Type B pancreatic cell (in vitro differentiated cells): ENCODE data around the gene NUP98. TPM values are rescaled to one million over a fixed set of nuclear protein-coding genes. Genes with fewer than 3 reads are reported as not detected.

Source experiments
- DNase-seq: peaks from one replicate; pipeline ENCODE4 v3.0.0; 2021; ENCODE audit warnings: mixed read lengths; ENCODE audit not compliant: unreplicated experiment; ENCODE audit errors: extremely low spot score
- H3K27ac Mint-ChIP-seq: 2 replicates; pipeline ENCODE4 v1.8.0; 2021; ENCODE audit warnings: mild to moderate bottlenecking, mixed read lengths
- H3K27me3 Mint-ChIP-seq: 2 replicates; pipeline ENCODE4 v1.8.0; 2021; ENCODE audit warnings: mixed read lengths
- H3K36me3 Mint-ChIP-seq: 2 replicates; pipeline ENCODE4 v1.8.0; 2021; ENCODE audit warnings: mixed read lengths
- H3K4me1 Mint-ChIP-seq: one replicate; pipeline ENCODE4 v1.8.0; 2021; ENCODE audit warnings: mixed read lengths; ENCODE audit not compliant: unreplicated experiment
- H3K4me3 Mint-ChIP-seq: 2 replicates; pipeline ENCODE4 v1.8.0; 2021; ENCODE audit warnings: mild to moderate bottlenecking, mixed read lengths
- H3K9me3 Mint-ChIP-seq: 2 replicates; pipeline ENCODE4 v1.8.0; 2021; ENCODE audit warnings: mixed read lengths
- total RNA-seq: library from RNA; stranded (reverse); gene quantifications from 2 replicates; pipeline ENCODE4 v1.2.1, GENCODE V29; 2021; ENCODE audit warnings: low replicate concordance
- TF ChIP-seq, protein P1 (sequence below): fragments of 200-600 bp; sonication (generic); conservative IDR thresholded peaks from 2 replicates; pipeline ENCODE4 v1.5.0; 2021; ENCODE audit warnings: antibody characterized with exemption, mild to moderate bottlenecking

Gene NUP98
- total RNA-seq, 1 donor from 2014 or later, result 74.6 TPM

DNA sequence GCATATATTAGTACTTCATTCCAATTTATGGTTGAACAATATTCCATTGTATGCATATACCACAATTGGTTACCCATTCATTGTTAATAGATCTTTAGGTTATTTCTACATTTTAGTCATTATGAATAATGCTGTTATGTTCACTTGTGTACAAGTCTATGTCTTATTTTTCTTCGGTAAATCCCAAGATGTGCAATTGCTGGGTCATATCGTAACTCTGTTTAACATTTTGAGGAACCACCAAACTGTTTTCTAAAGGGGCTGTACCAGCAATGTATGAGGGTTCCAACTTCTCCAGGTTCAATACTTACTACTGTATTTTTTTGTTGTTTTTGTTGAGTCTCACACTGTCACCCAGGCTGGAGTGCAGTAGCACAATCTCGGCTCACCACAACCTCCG, 33.1 kb downstream of the NUP98 start:
- Mint-ChIP-seq H3K27ac (no peak overlapping the region), H3K36me3 (peaks cover 44% of the 10 kb centered on the region), H3K4me3 (no peak overlapping the region), H3K27me3 (no peaks in the 10 kb centered on the region), H3K4me1 (no peaks in the 10 kb centered on the region), H3K9me3 (no peaks in the 10 kb centered on the region)
- no peak for DNase-seq
- TF ChIP-seq, protein P1, sequence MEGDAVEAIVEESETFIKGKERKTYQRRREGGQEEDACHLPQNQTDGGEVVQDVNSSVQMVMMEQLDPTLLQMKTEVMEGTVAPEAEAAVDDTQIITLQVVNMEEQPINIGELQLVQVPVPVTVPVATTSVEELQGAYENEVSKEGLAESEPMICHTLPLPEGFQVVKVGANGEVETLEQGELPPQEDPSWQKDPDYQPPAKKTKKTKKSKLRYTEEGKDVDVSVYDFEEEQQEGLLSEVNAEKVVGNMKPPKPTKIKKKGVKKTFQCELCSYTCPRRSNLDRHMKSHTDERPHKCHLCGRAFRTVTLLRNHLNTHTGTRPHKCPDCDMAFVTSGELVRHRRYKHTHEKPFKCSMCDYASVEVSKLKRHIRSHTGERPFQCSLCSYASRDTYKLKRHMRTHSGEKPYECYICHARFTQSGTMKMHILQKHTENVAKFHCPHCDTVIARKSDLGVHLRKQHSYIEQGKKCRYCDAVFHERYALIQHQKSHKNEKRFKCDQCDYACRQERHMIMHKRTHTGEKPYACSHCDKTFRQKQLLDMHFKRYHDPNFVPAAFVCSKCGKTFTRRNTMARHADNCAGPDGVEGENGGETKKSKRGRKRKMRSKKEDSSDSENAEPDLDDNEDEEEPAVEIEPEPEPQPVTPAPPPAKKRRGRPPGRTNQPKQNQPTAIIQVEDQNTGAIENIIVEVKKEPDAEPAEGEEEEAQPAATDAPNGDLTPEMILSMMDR, result no peak

DNA sequence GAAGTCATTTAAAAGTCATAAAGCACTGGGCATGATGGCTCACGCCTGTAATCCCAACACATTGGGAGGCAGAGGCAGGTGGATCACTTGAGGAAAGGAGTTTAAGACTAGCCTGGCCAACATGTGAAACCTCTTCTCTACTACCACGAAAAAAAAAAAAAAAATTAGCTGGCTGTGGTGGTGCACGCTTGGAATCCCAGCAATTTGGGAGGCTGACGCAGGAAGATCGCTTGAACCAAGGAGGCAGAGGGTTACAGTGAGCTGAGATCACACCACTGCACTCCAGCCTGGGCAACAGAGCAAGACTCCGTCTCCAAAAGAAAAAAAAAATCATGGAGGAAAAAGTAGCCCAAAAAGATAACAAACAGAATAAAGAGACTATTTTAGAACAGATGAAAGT, 42.2 kb downstream of the NUP98 start:
- DNase-seq, result no peak
- Mint-ChIP-seq H3K27ac (no peak overlapping the region), H3K36me3 (peaks cover 35% of the 10 kb centered on the region)

DNA sequence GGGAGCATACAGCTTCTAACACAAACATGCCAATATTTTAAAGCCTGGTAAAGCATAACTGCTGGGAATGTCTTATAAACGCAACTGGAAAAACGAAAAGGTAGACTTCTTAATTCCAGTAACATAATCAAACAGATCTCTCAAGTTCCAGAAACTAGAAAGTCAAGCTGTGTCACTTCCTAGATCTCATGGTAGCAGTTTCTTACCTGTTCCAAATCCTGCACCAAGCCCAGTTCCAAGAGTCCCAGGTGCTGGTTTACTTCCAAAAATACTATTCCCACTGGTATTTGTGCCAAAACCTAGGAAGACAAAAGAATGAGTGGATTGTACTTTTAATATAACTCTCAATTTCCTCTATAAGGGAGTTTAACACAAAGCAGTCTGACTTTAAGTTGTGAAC, 44.2 kb downstream of the NUP98 start:
- TF ChIP-seq, protein P1, result no peak
- DNase-seq, result no peak
- Mint-ChIP-seq H3K4me1 (no peaks in the 10 kb centered on the region), H3K36me3 (peaks cover 24% of the 10 kb centered on the region), H3K27ac (no peak overlapping the region), H3K27me3 (no peaks in the 10 kb centered on the region), H3K4me3 (no peak overlapping the region), H3K9me3 (no peaks in the 10 kb centered on the region)

More for the DNA sequence above, 42.2 kb downstream of the NUP98 start:
- H3K27me3 Mint-ChIP-seq, result no peaks in the 10 kb centered on the region
- TF ChIP-seq, protein P1, result no peak
- no peak overlapping the region for H3K4me3 Mint-ChIP-seq
- no peaks in the 10 kb centered on the region for H3K4me1 Mint-ChIP-seq
- H3K9me3 Mint-ChIP-seq, result no peaks in the 10 kb centered on the region

DNA sequence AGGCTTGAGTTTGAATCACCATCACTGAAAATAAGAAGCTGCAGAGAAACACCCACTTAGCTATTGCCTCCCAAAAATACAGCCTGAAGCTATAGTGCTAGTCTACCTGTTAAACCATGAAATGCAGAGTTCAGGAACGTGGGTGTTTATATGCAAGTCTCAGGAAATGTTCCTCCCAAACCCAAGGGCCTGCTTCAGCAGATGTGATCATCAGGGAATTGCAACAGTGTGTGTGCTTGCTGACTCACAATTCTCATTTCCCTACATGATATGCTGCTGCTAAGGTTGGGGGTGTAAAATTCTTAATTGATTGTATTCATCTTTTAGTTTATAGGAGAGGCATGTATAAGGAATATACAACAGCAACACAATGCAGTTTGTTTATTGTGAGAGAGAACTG, 49.6 kb downstream of the NUP98 start:
- Mint-ChIP-seq H3K4me1 (peaks cover 5% of the 10 kb centered on the region), H3K36me3 (peaks cover 18% of the 10 kb centered on the region), H3K27me3 (no peaks in the 10 kb centered on the region), H3K4me3 (no peak overlapping the region), H3K9me3 (no peaks in the 10 kb centered on the region), H3K27ac (no peak overlapping the region)
- TF ChIP-seq, protein P1, result no peak
- no peak for DNase-seq

DNA sequence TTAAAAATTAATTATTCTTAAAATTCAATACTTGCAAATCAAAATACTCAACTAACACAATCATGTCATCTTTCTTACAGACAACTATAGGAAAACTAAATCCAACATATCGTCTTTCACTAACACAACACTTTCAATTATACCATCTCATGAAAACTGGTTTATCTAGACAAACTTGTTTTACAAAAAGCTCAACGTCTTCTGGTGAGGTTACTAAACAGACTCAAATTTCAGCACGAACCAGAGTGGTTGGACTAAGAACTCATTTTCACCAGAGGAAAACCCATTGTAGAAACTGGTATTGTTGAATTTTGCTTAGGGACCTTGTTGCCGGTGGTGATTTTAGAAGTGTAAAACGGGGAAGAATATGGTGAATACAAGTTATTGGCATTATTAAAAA, 52.2 kb downstream of the NUP98 start:
- Mint-ChIP-seq H3K27me3 (no peaks in the 10 kb centered on the region), H3K9me3 (no peaks in the 10 kb centered on the region), H3K36me3 (peaks cover 30% of the 10 kb centered on the region), H3K27ac (peak overlapping the region; percentile 96), H3K4me1 (peaks cover 5% of the 10 kb centered on the region), H3K4me3 (peak overlapping the region; percentile 79)
- TF ChIP-seq, protein P1, result no peak
- DNase-seq, result no peak

DNA sequence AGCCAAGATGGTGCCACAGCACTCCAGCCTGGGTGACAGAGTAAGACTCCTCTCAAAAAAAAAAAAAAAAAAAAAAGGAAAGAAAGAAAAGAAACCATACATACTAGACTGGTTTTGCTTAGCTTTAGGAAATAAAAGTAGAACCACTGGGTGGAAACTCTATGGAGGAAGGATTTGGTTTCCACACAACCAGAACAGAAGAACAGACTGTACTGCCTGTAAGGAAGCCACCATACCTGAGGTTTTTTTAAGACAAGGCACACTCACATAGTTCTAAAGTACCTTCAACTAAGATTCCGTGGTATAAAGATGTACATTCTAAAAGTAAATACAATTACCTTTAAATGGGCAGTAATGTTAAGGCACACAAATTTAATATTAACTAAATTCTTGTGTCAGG, 58.6 kb downstream of the NUP98 start:
- Mint-ChIP-seq H3K36me3 (peaks cover 32% of the 10 kb centered on the region), H3K4me1 (no peaks in the 10 kb centered on the region), H3K4me3 (no peak overlapping the region)

More for the DNA sequence above, 58.6 kb downstream of the NUP98 start:
- Mint-ChIP-seq H3K9me3 (no peaks in the 10 kb centered on the region), H3K27ac (no peak overlapping the region), H3K27me3 (no peaks in the 10 kb centered on the region)
- TF ChIP-seq, protein P1, result no peak
- DNase-seq, result no peak
